Left ventricle myocardium inferior (tissue), 1 donor: ENCODE measurements around the gene SPX. TPM values are rescaled to one million over a fixed set of nuclear protein-coding genes. Genes with fewer than 3 reads are reported as not detected.

Experiments used
- DNase-seq: peaks from one replicate; pipeline ENCODE4 v3.0.0-alpha.2; 2020
- H3K27ac ChIP-seq: fragments of 200-600 bp; replicated peaks from 2 replicates; pipeline ENCODE4 v1.8.0; 2021
- H3K27me3 ChIP-seq: fragments of 200-600 bp; 2 replicates; pipeline ENCODE4 v1.8.0; 2021; ENCODE audit warnings: low read depth
- H3K36me3 ChIP-seq: fragments of 200-600 bp; 2 replicates; pipeline ENCODE4 v1.8.0; 2021
- H3K4me1 ChIP-seq: fragments of 200-600 bp; 2 replicates; pipeline ENCODE4 v1.8.0; 2021
- H3K4me3 ChIP-seq: fragments of 200-600 bp; 2 replicates; pipeline ENCODE4 v1.8.0; 2021; ENCODE audit warnings: mild to moderate bottlenecking, moderate library complexity
- H3K9me3 ChIP-seq: fragments of 200-600 bp; replicated peaks from 2 replicates; pipeline ENCODE4 v1.8.0; 2021
- CTCF ChIP-seq: fragments of 200-600 bp; IDR thresholded peaks from 2 replicates; pipeline ENCODE4 v1.8.0; 2021; ENCODE audit warnings: antibody characterized with exemption, mild to moderate bottlenecking, borderline replicate concordance
- intact Hi-C: fragments of 100-400 bp; cut with micrococcal nuclease; formaldehyde crosslinking; loops from one replicate; pipeline ENCODE4 v1.11.0; 2022
- long read RNA-seq: library from polyadenylated mRNA; unstranded; transcript quantifications from one replicate; pipeline ENCODE4 v2.0.0, GENCODE V29; 2021
- total RNA-seq: library from RNA; stranded (reverse); fragmentation: NEBNext Ultra II Directional; extraction: Animal tissue kit (Norgen Biotek cat#: 25700); gene quantifications from one replicate; pipeline ENCODE4 v1.2.1, GENCODE V29; 2021
- donor health status: DM: no; HTN: yes; CAD: no; lungs with severe emphysema.

Gene SPX
- total RNA-seq, result 16.5 TPM
- long read RNA-seq, transcript SPX-203 (3 exons, 1,826 nt), result major isoform, 20 of 27 reads
- long read RNA-seq, transcript SPX-205 (3 exons, 1,687 nt), result minor isoform, 6 of 27 reads
- long read RNA-seq, partial matches to known transcripts, result 0 of 27 reads
- long read RNA-seq, other reads (novel, unspliced or antisense), result 1 of 27 reads

GRCh38 chr12:21526053-21526452 is at the start of gene SPX:
TSS of gene SPX (plus strand) at chr12:21526296. CDS start at chr12:21526473, 177 bp downstream.
- no peak for DNase-seq
- peak within 1 kb of the TSS; percentile 76 for H3K4me3 ChIP-seq
- peaks cover 7% of the 10 kb centered on the region for H3K9me3 ChIP-seq
- no peak for TF ChIP-seq CTCF
- intact Hi-C loops, result no loop called here
- peaks cover 37% of the 10 kb centered on the region for H3K4me1 ChIP-seq
- peaks cover 6% of the 10 kb centered on the region for H3K27me3 ChIP-seq
- H3K27ac ChIP-seq, result peak within 1 kb of the TSS; percentile 88
- no peaks in the 10 kb centered on the region for H3K36me3 ChIP-seq

- no peak for DNase-seq
- no peaks in the 10 kb centered on the region for H3K4me1 ChIP-seq
- TF ChIP-seq CTCF, result no peak
- H3K4me3 ChIP-seq, result no peak overlapping the region
- H3K27me3 ChIP-seq, result no peaks in the 10 kb centered on the region
- H3K36me3 ChIP-seq, result peaks cover 96% of the 10 kb centered on the region
- intact Hi-C loops, result no loop called here
- H3K27ac ChIP-seq, result no peak overlapping the region
- H3K9me3 ChIP-seq, result no peaks in the 10 kb centered on the region
Measured at GRCh38 chr12:21476949-21477348, 49.1 kb upstream of the SPX start.

- Histone ChIP-seq H3K9me3 (no peaks in the 10 kb centered on the region), H3K4me1 (no peaks in the 10 kb centered on the region), H3K36me3 (peaks cover 93% of the 10 kb centered on the region), H3K27me3 (no peaks in the 10 kb centered on the region), H3K4me3 (no peak overlapping the region), H3K27ac (no peak overlapping the region)
- no peak for DNase-seq
- no peak for TF ChIP-seq CTCF
- intact Hi-C loops, result no loop called here
Measured at GRCh38 chr12:21478756-21479455, 47.2 kb upstream of the SPX start.

- Histone ChIP-seq H3K4me3 (no peak overlapping the region), H3K36me3 (peaks cover 62% of the 10 kb centered on the region), H3K27me3 (no peaks in the 10 kb centered on the region), H3K9me3 (no peaks in the 10 kb centered on the region), H3K4me1 (no peaks in the 10 kb centered on the region), H3K27ac (no peak overlapping the region)
- intact Hi-C loops, result no loop called here
- TF ChIP-seq CTCF, result no peak
- no peak for DNase-seq
Measured at GRCh38 chr12:21483531-21483930, 42.6 kb upstream of the SPX start.

- Histone ChIP-seq H3K27me3 (no peaks in the 10 kb centered on the region), H3K4me1 (no peaks in the 10 kb centered on the region), H3K36me3 (peaks cover 66% of the 10 kb centered on the region), H3K4me3 (no peak overlapping the region), H3K27ac (no peak overlapping the region), H3K9me3 (no peaks in the 10 kb centered on the region)
- no peak for TF ChIP-seq CTCF
- no peak for DNase-seq
- intact Hi-C loops, result no loop called here
Measured at GRCh38 chr12:21485998-21486397, 40.1 kb upstream of the SPX start.
